Naive B cell (primary cell): ENCODE measurements around the gene MAP1S. TPM values are rescaled to one million over a fixed set of nuclear protein-coding genes. Genes with fewer than 3 reads are reported as not detected.

ENCODE experiments used
- ATAC-seq, 2 donors: fragments of 150-1000 bp; cut with Tn5 transposase; 2 replicates each; pipeline ENCODE4 v1.10.0; 2021; ENCODE audit warnings: low read depth in 2 of 2, mild to moderate bottlenecking in 2 of 2, moderate library complexity in 2 of 2
- DNase-seq: peaks from one replicate; pipeline ENCODE4 v3.0.0; 2022
- H3K27ac Mint-ChIP-seq, 6 donors: one replicate each; pipeline ENCODE4 v1.8.0; 2020 to 2022; ENCODE audit warnings: mild to moderate bottlenecking in 6 of 6, mixed read lengths in 6 of 6, moderate library complexity in 5 of 6, inconsistent platforms in 2 of 6
- H3K27me3 Mint-ChIP-seq, 3 donors: one replicate each; pipeline ENCODE4 v1.8.0; 2021 to 2022; ENCODE audit warnings: mixed read lengths in 3 of 3, mild to moderate bottlenecking in 1 of 3
- H3K36me3 Mint-ChIP-seq, 2 donors: one replicate each; pipeline ENCODE4 v1.8.0; 2020 to 2022; ENCODE audit warnings: mixed read lengths in 2 of 2, inconsistent platforms in 1 of 2, mild to moderate bottlenecking in 1 of 2
- H3K4me1 Mint-ChIP-seq, 3 donors: one replicate each; pipeline ENCODE4 v1.8.0; 2020 to 2022; ENCODE audit warnings: mixed read lengths in 3 of 3, inconsistent platforms in 1 of 3, mild to moderate bottlenecking in 1 of 3, moderate library complexity in 1 of 3
- H3K4me3 Mint-ChIP-seq, 8 donors: one replicate each; pipeline ENCODE4 v1.8.0; 2020 to 2022; ENCODE audit warnings: mild to moderate bottlenecking in 8 of 8, mixed read lengths in 8 of 8, moderate library complexity in 8 of 8, inconsistent platforms in 2 of 8
- H3K9me3 Mint-ChIP-seq, 7 donors: one replicate each; pipeline ENCODE4 v1.8.0; 2020 to 2022; ENCODE audit warnings: mixed read lengths in 7 of 7, mild to moderate bottlenecking in 5 of 7, inconsistent platforms in 2 of 7, moderate library complexity in 1 of 7
- polyA plus RNA-seq, 6 donors: library from polyadenylated mRNA; unstranded; fragments of 300-500 nt; fragmentation: Illumina TruSeq; gene quantifications; one replicate each; pipeline ENCODE4 v1.2.3, GENCODE V29; 2021; ENCODE audit warnings: low read depth in 6 of 6

The MAP1S gene
- polyA plus RNA-seq, 6 donors from 2014 or later, result 22.4 to 44.0 (median 26.0) TPM

- Mint-ChIP-seq H3K9me3 (peaks cover 0 to 8% (median 5%) of the 10 kb centered on the region in 7 donors), H3K36me3 (peaks cover 0 to 23% of the 10 kb centered on the region in 2 donors), H3K27ac (no peak overlapping the region), H3K4me1 (peaks cover 16 to 27% (median 22%) of the 10 kb centered on the region in 3 donors), H3K4me3 (peak overlapping the region in 4 of 8 donors; percentile 14 to 36 (median 32)), H3K27me3 (peaks cover 54 to 90% (median 74%) of the 10 kb centered on the region in 3 donors)
- ATAC-seq, result no peak
- DNase-seq, result no peak
Observed at GRCh38 chr19:17685451-17686022, 33.7 kb upstream of the MAP1S start.

GRCh38 chr19:17686023-17686521 is 33.2 kb upstream of the MAP1S start:
- Mint-ChIP-seq H3K27me3 (peaks cover 52 to 89% (median 73%) of the 10 kb centered on the region in 3 donors), H3K4me1 (peaks cover 13 to 24% (median 16%) of the 10 kb centered on the region in 3 donors), H3K36me3 (peaks cover 0 to 21% of the 10 kb centered on the region in 2 donors), H3K27ac (no peak overlapping the region), H3K4me3 (peak overlapping the region in 4 of 8 donors; percentile 28 to 82 (median 52)), H3K9me3 (peaks cover 0 to 8% (median 5%) of the 10 kb centered on the region in 7 donors)
- no peak for DNase-seq
- ATAC-seq, result no peak

GRCh38 chr19:17686592-17687024 is 32.7 kb upstream of the MAP1S start:
- Mint-ChIP-seq H3K4me3 (peak overlapping the region in 6 of 8 donors; percentile 15 to 82 (median 42)), H3K36me3 (peaks cover 0 to 17% of the 10 kb centered on the region in 2 donors), H3K27me3 (peaks cover 47 to 84% (median 69%) of the 10 kb centered on the region in 3 donors), H3K27ac (no peak overlapping the region), H3K9me3 (peaks cover 0 to 8% (median 2%) of the 10 kb centered on the region in 7 donors), H3K4me1 (peaks cover 9 to 24% (median 12%) of the 10 kb centered on the region in 3 donors)
- DNase-seq (no peak), ATAC-seq (peak in 1 of 2 donors; percentile 11)

GRCh38 chr19:17687141-17687856 is 32.0 kb upstream of the MAP1S start:
- Mint-ChIP-seq H3K36me3 (peaks cover 0 to 17% of the 10 kb centered on the region in 2 donors), H3K9me3 (peaks cover 0 to 8% (median 2%) of the 10 kb centered on the region in 7 donors), H3K27ac (peak overlapping the region in 1 of 6 donors; percentile 25), H3K4me1 (peaks cover 9 to 24% (median 12%) of the 10 kb centered on the region in 3 donors), H3K27me3 (peaks cover 48 to 79% (median 65%) of the 10 kb centered on the region in 3 donors), H3K4me3 (peak overlapping the region in 7 of 8 donors; percentile 48 to 89 (median 61))
- no peak for DNase-seq
- no peak for ATAC-seq

- Mint-ChIP-seq H3K36me3 (peaks cover 0 to 17% of the 10 kb centered on the region in 2 donors), H3K4me1 (peaks cover 9 to 24% (median 12%) of the 10 kb centered on the region in 3 donors), H3K4me3 (peak within 1 kb of the TSS; percentile 10 to 89 (median 62)), H3K9me3 (peaks cover 0 to 8% (median 2%) of the 10 kb centered on the region in 7 donors), H3K27me3 (peaks cover 45 to 79% (median 67%) of the 10 kb centered on the region in 3 donors), H3K27ac (peak within 1 kb of the TSS in 5 of 6 donors; percentile 1 to 80 (median 55))
- ATAC-seq (peak; percentile 71 to 73), DNase-seq (peak; percentile 49)
Observed at GRCh38 chr19:17687857-17688784, 31.2 kb upstream of the MAP1S start, which contains the start of gene UNC13A. TSS of gene UNC13A (minus strand) at chr19:17688354. CDS start at chr19:17688199, 155 bp downstream.

GRCh38 chr19:17688853-17689595 is 30.3 kb upstream of the MAP1S start:
- DNase-seq, result no peak
- peaks cover 0 to 13% of the 10 kb centered on the region in 2 donors for H3K36me3 Mint-ChIP-seq
- no peak for ATAC-seq
- H3K4me3 Mint-ChIP-seq, result peak overlapping the region; percentile 3 to 79 (median 50)
- H3K9me3 Mint-ChIP-seq, result peaks cover 0 to 8% (median 2%) of the 10 kb centered on the region in 7 donors
- peaks cover 36 to 79% (median 63%) of the 10 kb centered on the region in 3 donors for H3K27me3 Mint-ChIP-seq
- H3K4me1 Mint-ChIP-seq, result peaks cover 9 to 24% (median 12%) of the 10 kb centered on the region in 3 donors
- H3K27ac Mint-ChIP-seq, result peak overlapping the region in 4 of 6 donors; percentile 1 to 80 (median 66)

- ATAC-seq, result no peak
- H3K27me3 Mint-ChIP-seq, result peaks cover 39 to 81% (median 62%) of the 10 kb centered on the region in 3 donors
- peaks cover 0 to 6% (median 2%) of the 10 kb centered on the region in 7 donors for H3K9me3 Mint-ChIP-seq
Observed at GRCh38 chr19:17692566-17692965, 26.7 kb upstream of the MAP1S start.

GRCh38 chr19:17695198-17695597 is 24.1 kb upstream of the MAP1S start:
- ATAC-seq (no peak), DNase-seq (no peak)
- Mint-ChIP-seq H3K4me1 (no peaks in the 10 kb centered on the region), H3K27ac (no peak overlapping the region), H3K4me3 (no peak overlapping the region), H3K27me3 (peaks cover 33 to 82% (median 67%) of the 10 kb centered on the region in 3 donors), H3K36me3 (no peaks in the 10 kb centered on the region), H3K9me3 (no peaks in the 10 kb centered on the region)

More at GRCh38 chr19:17692566-17692965, 26.7 kb upstream of the MAP1S start:
- no peak overlapping the region for H3K27ac Mint-ChIP-seq
- H3K4me3 Mint-ChIP-seq, result no peak overlapping the region
- H3K4me1 Mint-ChIP-seq, result peaks cover 7 to 9% (median 9%) of the 10 kb centered on the region in 3 donors
- no peak for DNase-seq
- peaks cover 0 to 8% of the 10 kb centered on the region in 2 donors for H3K36me3 Mint-ChIP-seq

GRCh38 chr19:17703824-17704463 is 15.3 kb upstream of the MAP1S start:
- Mint-ChIP-seq H3K27ac (no peak overlapping the region), H3K27me3 (peaks cover 0 to 20% (median 10%) of the 10 kb centered on the region in 3 donors), H3K9me3 (no peaks in the 10 kb centered on the region), H3K4me3 (no peak overlapping the region), H3K36me3 (no peaks in the 10 kb centered on the region), H3K4me1 (peaks cover 2 to 6% (median 3%) of the 10 kb centered on the region in 3 donors)
- peak; percentile 93 to 95 for ATAC-seq
- DNase-seq, result peak; percentile 70

GRCh38 chr19:17706750-17707181 is 12.5 kb upstream of the MAP1S start:
- ATAC-seq (no peak), DNase-seq (no peak)
- Mint-ChIP-seq H3K27me3 (peaks cover 0 to 2% (median 0%) of the 10 kb centered on the region in 3 donors), H3K9me3 (no peaks in the 10 kb centered on the region), H3K4me3 (no peak overlapping the region), H3K4me1 (peaks cover 2 to 6% (median 3%) of the 10 kb centered on the region in 3 donors), H3K36me3 (no peaks in the 10 kb centered on the region), H3K27ac (peak overlapping the region in 2 of 6 donors; percentile 72 to 79)

GRCh38 chr19:17711851-17712250 is 7.4 kb upstream of the MAP1S start:
- no peak overlapping the region for H3K4me3 Mint-ChIP-seq
- peaks cover 0 to 2% (median 2%) of the 10 kb centered on the region in 3 donors for H3K4me1 Mint-ChIP-seq
- no peaks in the 10 kb centered on the region for H3K27me3 Mint-ChIP-seq
- ATAC-seq (no peak), DNase-seq (no peak)
- H3K9me3 Mint-ChIP-seq, result no peaks in the 10 kb centered on the region
- H3K27ac Mint-ChIP-seq, result no peak overlapping the region
- no peaks in the 10 kb centered on the region for H3K36me3 Mint-ChIP-seq
